IMR-90 (cell line): ENCODE data around the gene ENAM. TPM values are rescaled to one million over a fixed set of nuclear protein-coding genes. Genes with fewer than 3 reads are reported as not detected.

Source experiments
- ATAC-seq: fragments of 200-7000 bp; cut with Tn5 transposase; 2 replicates; pipeline ENCODE4 v1.9.1; 2020; ENCODE audit warnings: low read depth, mild to moderate bottlenecking, moderate library complexity
- BruUV-seq: library from RNA; stranded (reverse); fragments of 400-500 nt; replicated peaks from 2 replicates; lab custom pipeline; 2021; lab: Mats Ljungman, UMichigan
- CTCF ChIA-PET: fragments of 300-600 bp; formaldehyde crosslinking; extraction: SDS; loops from one replicate; lab custom pipeline; 2021; ENCODE audit warnings: antibody characterized with exemption; lab: Yijun Ruan, JAX
- POLR2A ChIA-PET: fragments of 300-600 bp; sonication (Branson Sonifier 250); formaldehyde crosslinking; loops from one replicate; lab custom pipeline; 2022; ENCODE audit warnings: antibody characterized with exemption; ENCODE audit not compliant: unreplicated experiment; lab: Charles Lee
- DNase-seq: peaks from one replicate; pipeline ENCODE4 v3.0.0; 2013
- H2AFZ ChIP-seq: replicated peaks from 2 replicates; pipeline ENCODE3; 2013; ENCODE audit warnings: low read length, mild to moderate bottlenecking; ENCODE audit not compliant: poor library complexity
- H2AK5ac ChIP-seq: 2 replicates; pipeline ENCODE4 v1.6.1; 2013; ENCODE audit warnings: low read depth, low read length, inconsistent platforms
- H2AK9ac ChIP-seq: replicated peaks from 2 replicates; pipeline ENCODE3; 2013; ENCODE audit warnings: mild to moderate bottlenecking, low read depth, low read length, moderate library complexity; ENCODE audit not compliant: poor library complexity
- H2BK120ac ChIP-seq: 2 replicates; pipeline ENCODE4 v1.6.1; 2013; ENCODE audit warnings: low read depth, low read length, inconsistent platforms
- H2BK15ac ChIP-seq: 3 replicates; pipeline ENCODE4 v1.6.1; 2013; ENCODE audit warnings: low read depth, low read length, inconsistent platforms
- H2BK20ac ChIP-seq: 2 replicates; pipeline ENCODE4 v1.6.1; 2013; ENCODE audit warnings: low read depth, mild to moderate bottlenecking, inconsistent platforms, low read length, moderate library complexity
- H2BK5ac ChIP-seq: 2 replicates; pipeline ENCODE4 v1.6.1; 2013; ENCODE audit warnings: mild to moderate bottlenecking, low read depth, low read length, inconsistent platforms; ENCODE audit not compliant: poor library complexity, severe bottlenecking
- H3K14ac ChIP-seq: replicated peaks from 2 replicates; pipeline ENCODE4 v1.6.1; 2013; ENCODE audit warnings: low read depth, low read length, inconsistent platforms
- H3K18ac ChIP-seq: 2 replicates; pipeline ENCODE4 v1.6.1; 2013; ENCODE audit warnings: low read depth, low read length, control low read depth
- H3K23ac ChIP-seq: 2 replicates; pipeline ENCODE4 v1.6.1; 2013; ENCODE audit warnings: low read depth, low read length, inconsistent platforms
- H3K27ac ChIP-seq: 2 replicates; pipeline ENCODE4 v1.5.1; 2013; ENCODE audit warnings: mild to moderate bottlenecking, control low read depth, low read length; ENCODE audit not compliant: insufficient read depth
- H3K27me3 ChIP-seq: 2 replicates; pipeline ENCODE4 v1.6.1; 2013; ENCODE audit warnings: low read length; ENCODE audit not compliant: control insufficient read depth, insufficient read depth
- H3K36me3 ChIP-seq: 2 replicates; pipeline ENCODE4 v1.6.1; 2013; ENCODE audit warnings: low read length, mixed read lengths; ENCODE audit not compliant: control insufficient read depth, insufficient read depth
- H3K4ac ChIP-seq: 2 replicates; pipeline ENCODE4 v1.6.1; 2013; ENCODE audit warnings: low read depth, low read length, inconsistent platforms
- H3K4me1 ChIP-seq: 2 replicates; pipeline ENCODE4 v1.6.1; 2013; ENCODE audit warnings: low read length, mixed read lengths; ENCODE audit not compliant: control insufficient read depth, insufficient read depth
- H3K4me2 ChIP-seq: 2 replicates; pipeline ENCODE4 v1.6.1; 2013; ENCODE audit warnings: low read depth, mild to moderate bottlenecking, control low read depth, low read length, moderate library complexity
- H3K4me3 ChIP-seq: 2 replicates; pipeline ENCODE4 v1.5.1; 2013; ENCODE audit warnings: low read depth, mild to moderate bottlenecking, control low read depth, low read length, moderate library complexity; ENCODE audit not compliant: insufficient read depth
- H3K56ac ChIP-seq: 2 replicates; pipeline ENCODE4 v1.6.1; 2013; ENCODE audit warnings: low read length, inconsistent platforms; ENCODE audit not compliant: insufficient read depth; ENCODE audit errors: extremely low read depth
- H3K79me1 ChIP-seq, 2 experiments: 2 replicates each; pipeline ENCODE4 v1.6.1; 2013; ENCODE audit warnings: low read length in 2 of 2, inconsistent platforms in 1 of 2, low read depth in 1 of 2
- H3K9ac ChIP-seq: 2 replicates; pipeline ENCODE4 v1.6.1; 2013; ENCODE audit warnings: low read depth, low read length, control low read depth
- H3K9me1 ChIP-seq: 2 replicates; pipeline ENCODE4 v1.6.1; 2013; ENCODE audit warnings: low read length, inconsistent platforms; ENCODE audit not compliant: insufficient read depth
- H3K9me3 ChIP-seq: 2 replicates; pipeline ENCODE4 v1.6.1; 2013; ENCODE audit warnings: low read length; ENCODE audit not compliant: control insufficient read depth, insufficient read depth
- H4K20me1 ChIP-seq: 2 replicates; pipeline ENCODE4 v1.6.1; 2013; ENCODE audit warnings: low read length, inconsistent platforms; ENCODE audit not compliant: insufficient read depth
- H4K5ac ChIP-seq: 2 replicates; pipeline ENCODE4 v1.6.1; 2013; ENCODE audit warnings: mild to moderate bottlenecking, low read depth, low read length, control low read depth
- H4K8ac ChIP-seq, 2 experiments: 2 replicates each; pipeline ENCODE4 v1.6.1; 2013; ENCODE audit warnings: low read depth in 2 of 2, low read length in 2 of 2, control low read depth in 1 of 2, inconsistent platforms in 1 of 2
- H4K91ac ChIP-seq: 2 replicates; pipeline ENCODE4 v1.6.1; 2013; ENCODE audit warnings: low read depth, low read length, inconsistent platforms; ENCODE audit not compliant: insufficient read depth
- BHLHE40 ChIP-seq: fragments of 150-350 bp; IDR thresholded peaks from 2 replicates; pipeline ENCODE4 v1.6.1; 2016; ENCODE audit warnings: mild to moderate bottlenecking, low read depth, low read length
- CEBPB ChIP-seq: IDR thresholded peaks from 2 replicates; pipeline ENCODE4 v1.6.1; 2012; ENCODE audit warnings: low read depth, low read length, improper control_type of control experiment
- CHD1 ChIP-seq: IDR thresholded peaks from 2 replicates; pipeline ENCODE4 v1.6.1; 2012; ENCODE audit warnings: low read depth, low read length, improper control_type of control experiment
- CTCF ChIP-seq: conservative IDR thresholded peaks from 2 replicates; pipeline ENCODE4 v1.5.1; 2012; ENCODE audit warnings: mild to moderate bottlenecking, low read depth, low read length, improper control_type of control experiment
- ELK1 ChIP-seq: fragments of 150-350 bp; IDR thresholded peaks from 2 replicates; pipeline ENCODE4 v1.6.1; 2016; ENCODE audit warnings: low read depth, mild to moderate bottlenecking, low read length, moderate library complexity, borderline replicate concordance
- FOS ChIP-seq: fragments of 150-350 bp; IDR thresholded peaks from 2 replicates; pipeline ENCODE4 v1.6.1; 2016; ENCODE audit warnings: low read depth, low read length
- MAFK ChIP-seq: IDR thresholded peaks from 2 replicates; pipeline ENCODE4 v1.6.1; 2012; ENCODE audit warnings: low read depth, low read length, improper control_type of control experiment
- MAZ ChIP-seq: IDR thresholded peaks from 2 replicates; pipeline ENCODE4 v1.6.1; 2012; ENCODE audit warnings: low read depth, mild to moderate bottlenecking, low read length, improper control_type of control experiment, moderate library complexity, borderline replicate concordance
- MXI1 ChIP-seq: IDR thresholded peaks from 2 replicates; pipeline ENCODE4 v1.6.1; 2012; ENCODE audit warnings: low read depth, mild to moderate bottlenecking, low read length, moderate library complexity, borderline replicate concordance
- NFE2L2 ChIP-seq: fragments of 150-350 bp; IDR thresholded peaks from 2 replicates; pipeline ENCODE4 v1.6.1; 2016; ENCODE audit warnings: low read depth, mild to moderate bottlenecking, low read length
- POLR2A ChIP-seq: IDR thresholded peaks from 2 replicates; pipeline ENCODE4 v1.6.1; 2012; ENCODE audit warnings: mild to moderate bottlenecking, low read depth, low read length
- RAD21 ChIP-seq: IDR thresholded peaks from 2 replicates; pipeline ENCODE4 v1.6.1; 2012; ENCODE audit warnings: low read length, improper control_type of control experiment
- RCOR1 ChIP-seq: IDR thresholded peaks from 2 replicates; pipeline ENCODE4 v1.6.1; 2012; ENCODE audit warnings: mild to moderate bottlenecking, low read length, improper control_type of control experiment; ENCODE audit not compliant: insufficient replicate concordance
- RFX5 ChIP-seq: IDR thresholded peaks from 2 replicates; pipeline ENCODE4 v1.8.0; 2012; ENCODE audit warnings: low read depth, mild to moderate bottlenecking, low read length, moderate library complexity
- SMC3 ChIP-seq: fragments of 150-350 bp; IDR thresholded peaks from 2 replicates; pipeline ENCODE4 v1.6.1; 2016; ENCODE audit warnings: low read depth, mild to moderate bottlenecking, antibody characterized with exemption, low read length, moderate library complexity
- USF2 ChIP-seq: fragments of 150-350 bp; IDR thresholded peaks from 2 replicates; pipeline ENCODE4 v1.6.1; 2017; ENCODE audit warnings: mild to moderate bottlenecking, antibody characterized with exemption, low read length, low read depth
- WGBS, 2 experiments: methylation state at CpG; one replicate each; pipeline versions ENCODE4 v1.1.5 to v1.1.7; 2013; ENCODE audit warnings: missing lambda C conversion rate in 2 of 2; ENCODE audit not compliant: insufficient read length in 1 of 2; ENCODE audit errors: extremely low coverage in 2 of 2; 5-methylcytosine and 5-hydroxymethylcytosine counted together
- dilution Hi-C: fragments of 300-500 bp; cut with HindIII; formaldehyde crosslinking; loops from one replicate; pipeline ENCODE4 v1.14.3; 2018; ENCODE audit warnings: low sequenced_read_pairs; ENCODE audit not compliant: unreplicated experiment
- in situ Hi-C: fragments of 300-500 bp; cut with MboI; formaldehyde crosslinking; loops from 3 replicates; pipeline ENCODE4 v1.14.3; 2019; ENCODE audit warnings: low sequenced_read_pairs, inconsistent platforms, mixed read lengths
- intact Hi-C: fragments of 100-400 bp; cut with micrococcal nuclease; formaldehyde crosslinking; loops from 2 replicates; pipeline ENCODE4 v1.10.0; 2022
- polyA plus RNA-seq, 3 experiments: library from polyadenylated mRNA; depleted of rRNA; stranded (reverse); fragments of >200 nt; gene quantifications; 2 replicates each; pipeline ENCODE4 v1.2.3, GENCODE V29; 2012; ENCODE audit warnings: low replicate concordance in 1 of 3
- total RNA-seq: library from RNA; depleted of rRNA; stranded (reverse); fragments of >200 nt; gene quantifications from 2 replicates; pipeline ENCODE4 v1.2.3, GENCODE V29; 2012

The ENAM gene
- total and polyA plus RNA-seq, 2 of the 4 experiments (the other 2 are of a cell fraction): under 0.01 to 0.10 TPM

- no peak for ATAC-seq
- no peak for DNase-seq
- ChIA-PET CTCF (no interaction called here), POLR2A (no interaction called here)
- no peak overlapping the region for H2AK9ac ChIP-seq
- no peaks in the 10 kb centered on the region for H4K20me1 ChIP-seq
- TF ChIP-seq RAD21 (no peak), CTCF (no peak), BHLHE40 (no peak), CHD1 (no peak), FOS (no peak), POLR2A (no peak), MAFK (no peak), MXI1 (no peak), ELK1 (no peak), RFX5 (no peak), MAZ (no peak), SMC3 (no peak), CEBPB (no peak), USF2 (no peak), RCOR1 (no peak), NFE2L2 (no peak)
- H2BK15ac ChIP-seq: no peak overlapping the region
- no CpG with 5 or more reads among the region's 3 CpGs for WGBS, 2 experiments
- no peak overlapping the region for H3K4me3 ChIP-seq
- H3K27me3 ChIP-seq: no peaks in the 10 kb centered on the region
- H2AK5ac ChIP-seq: no peak overlapping the region
- H2BK5ac ChIP-seq: no peak overlapping the region
- dilution Hi-C loops: no loop called here
- no peaks in the 10 kb centered on the region for H3K4me1 ChIP-seq
- no peak overlapping the region for H2AFZ ChIP-seq
- no peak overlapping the region for H3K56ac ChIP-seq
- H3K9me3 ChIP-seq: no peaks in the 10 kb centered on the region
- no peak overlapping the region for H3K4ac ChIP-seq
- no peak overlapping the region for H3K4me2 ChIP-seq
- H3K18ac ChIP-seq: no peak overlapping the region
- H3K23ac ChIP-seq: no peak overlapping the region
- no peaks in the 10 kb centered on the region for H3K36me3 ChIP-seq
- H3K79me1 ChIP-seq: no peaks in the 10 kb centered on the region
- no peaks in the 10 kb centered on the region for H3K9me1 ChIP-seq
- no peak overlapping the region for H3K9ac ChIP-seq
- no peak overlapping the region for H4K91ac ChIP-seq
- in situ Hi-C loops: loop anchor here (25.0 kb wide), 1 partner anchor 1112 kb away; no protein-coding TSS in a partner anchor
- intact Hi-C loops: loop anchor here (5.0 to 10.0 kb wide), 2 partner anchors 174 to 1112 kb away; no protein-coding TSS in a partner anchor
- no peak overlapping the region for H3K14ac ChIP-seq
- H2BK20ac ChIP-seq: no peak overlapping the region
- BruUV-seq: no TSS peak
- H2BK120ac ChIP-seq: no peak overlapping the region
- no peak overlapping the region for H3K27ac ChIP-seq
- no peak overlapping the region for H4K8ac ChIP-seq
- no peak overlapping the region for H4K5ac ChIP-seq
Observed at GRCh38 chr4:70600305-70600704, 28.2 kb upstream of the ENAM start.
